ENCODE measurements around the gene GEN1.

Gene GEN1

GRCh38 chr2:17791121-17791816, 37.3 kb downstream of the GEN1 start:
- no peak overlapping the region for H3K4me3 ChIP-seq (ENCODE audit: control insufficient read depth, low read depth, low read length)
- DNase-seq (ENCODE audit: low read depth): peak; percentile 78
- TF ChIP-seq CTCF (IDR thresholded peaks at IDR 0.05; ENCODE audit: control insufficient read depth, insufficient read depth, low read depth, low read length, missing control alignments): no peak

- H3K4me3 ChIP-seq (ENCODE audit: control insufficient read depth, low read depth, low read length): no peak overlapping the region
- TF ChIP-seq CTCF (IDR thresholded peaks at IDR 0.05; ENCODE audit: control insufficient read depth, insufficient read depth, low read depth, low read length, missing control alignments): no peak
- no peak for DNase-seq (ENCODE audit: low read depth)
These were observed 37.8 kb downstream of the GEN1 start for GRCh38 chr2:17791817-17792130.

GRCh38 chr2:17792515-17792914, 38.6 kb downstream of the GEN1 start:
- no peak for TF ChIP-seq CTCF (IDR thresholded peaks at IDR 0.05; ENCODE audit: control insufficient read depth, insufficient read depth, low read depth, low read length, missing control alignments)
- DNase-seq (ENCODE audit: low read depth): no peak

GRCh38 chr2:17793296-17793695, 39.4 kb downstream of the GEN1 start:
- no peak overlapping the region for H3K4me3 ChIP-seq (ENCODE audit: control insufficient read depth, low read depth, low read length)
- TF ChIP-seq CTCF (IDR thresholded peaks at IDR 0.05; ENCODE audit: control insufficient read depth, insufficient read depth, low read depth, low read length, missing control alignments): no peak
- DNase-seq (ENCODE audit: low read depth): no peak

More at GRCh38 chr2:17792515-17792914, 38.6 kb downstream of the GEN1 start:
- no peak overlapping the region for H3K4me3 ChIP-seq (ENCODE audit: control insufficient read depth, low read depth, low read length)

GRCh38 chr2:17793803-17794354, 39.9 kb downstream of the GEN1 start:
- no peak for TF ChIP-seq CTCF (IDR thresholded peaks at IDR 0.05; ENCODE audit: control insufficient read depth, insufficient read depth, low read depth, low read length, missing control alignments)
- DNase-seq (ENCODE audit: low read depth): no peak
- no peak overlapping the region for H3K4me3 ChIP-seq (ENCODE audit: control insufficient read depth, low read depth, low read length)

GRCh38 chr2:17795309-17795708, 41.4 kb downstream of the GEN1 start:
- no peak for TF ChIP-seq CTCF (IDR thresholded peaks at IDR 0.05; ENCODE audit: control insufficient read depth, insufficient read depth, low read depth, low read length, missing control alignments)
- no peak overlapping the region for H3K4me3 ChIP-seq (ENCODE audit: control insufficient read depth, low read depth, low read length)
- no peak for DNase-seq (ENCODE audit: low read depth)

Data from AG09309 (cell line).